CD4-positive, alpha-beta T cell treated with Interferon alpha-2 for 1 hour (primary cell): ENCODE results near the gene ADM5.

Experiments
- DNase-seq, 2 donors: peaks; one replicate each; pipeline ENCODE4 v3.0.0-alpha.2; 2020 to 2022

Gene ADM5

DNA sequence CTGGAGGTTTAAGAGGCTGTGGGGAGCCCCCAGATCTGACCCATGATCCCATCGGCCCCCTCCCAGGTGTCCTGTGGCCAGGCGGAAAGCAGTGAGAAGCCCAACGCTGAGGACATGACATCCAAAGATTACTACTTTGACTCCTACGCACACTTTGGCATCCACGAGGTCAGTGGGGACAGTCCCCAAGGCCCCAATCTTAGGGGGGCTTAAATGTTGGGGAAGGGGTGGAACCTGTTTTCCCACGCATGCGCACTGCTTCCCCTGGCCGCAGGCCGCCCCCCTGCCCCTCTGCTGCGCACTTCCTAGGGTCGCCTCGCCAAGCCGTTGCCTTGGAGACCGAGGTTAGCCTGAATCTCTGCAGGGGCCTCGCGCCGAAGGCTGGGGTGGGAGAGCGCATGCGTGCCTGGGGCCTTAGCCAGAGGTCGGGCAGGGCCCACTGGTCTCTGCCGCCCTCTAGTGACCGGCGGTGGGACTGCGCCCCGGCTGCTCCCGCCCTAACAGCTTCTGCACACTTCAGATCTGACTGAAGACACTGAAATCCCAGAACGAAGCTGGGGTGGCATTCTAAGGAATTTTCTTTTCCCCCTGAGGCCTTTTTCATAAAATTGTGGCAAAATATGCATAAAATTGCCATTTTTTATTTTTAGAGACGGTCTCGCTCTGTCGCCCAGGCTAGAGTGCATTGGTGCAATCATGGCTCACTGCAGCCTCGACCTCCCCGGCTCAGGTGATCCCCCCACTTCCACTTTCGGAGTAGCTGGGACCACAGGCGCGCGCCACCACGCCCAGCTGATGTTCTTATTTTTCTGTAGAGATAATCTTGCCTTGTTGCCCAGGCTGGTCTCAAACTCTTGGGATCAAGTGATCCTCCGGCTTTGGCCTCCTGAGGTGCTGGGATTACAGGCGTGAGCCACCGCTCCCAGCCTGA lies 8.7 kb upstream of the ADM5 start:
- DNase-seq, result peak; percentile 91 to 93

DNA sequence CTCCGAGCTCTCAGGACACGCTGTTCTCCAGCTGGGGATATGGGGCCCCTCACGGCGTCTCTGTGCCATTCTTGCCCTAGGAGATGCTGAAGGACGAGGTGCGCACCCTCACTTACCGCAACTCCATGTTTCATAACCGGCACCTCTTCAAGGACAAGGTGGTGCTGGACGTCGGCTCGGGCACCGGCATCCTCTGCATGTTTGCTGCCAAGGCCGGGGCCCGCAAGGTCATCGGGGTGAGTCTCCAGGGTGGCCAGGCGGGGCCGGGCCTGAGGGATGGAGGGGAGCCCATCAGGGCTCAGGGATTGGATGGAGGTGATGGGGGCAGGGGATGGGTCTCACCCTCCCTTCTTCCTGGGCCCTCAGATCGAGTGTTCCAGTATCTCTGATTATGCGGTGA lies 7.6 kb upstream of the ADM5 start:
- no peak for DNase-seq

DNA sequence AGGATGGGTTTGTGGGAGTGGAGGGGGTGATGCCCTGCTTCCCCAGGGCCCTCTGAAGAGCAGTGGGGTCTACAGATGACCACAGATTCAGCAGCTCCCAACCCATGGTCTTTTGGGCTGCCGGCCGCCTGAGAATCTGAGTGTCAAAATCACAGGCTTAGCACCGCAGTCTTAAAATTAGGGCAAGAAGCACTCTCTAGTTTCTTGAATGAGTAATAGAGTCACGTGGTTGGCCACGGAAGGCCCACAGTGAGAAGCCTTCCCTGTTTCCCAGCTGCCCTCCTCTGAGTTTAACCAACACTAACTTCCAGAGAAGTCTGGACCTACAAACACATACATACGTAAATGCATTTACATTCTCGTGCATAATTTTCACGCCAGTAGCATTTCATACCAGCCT lies 7.1 kb upstream of the ADM5 start:
- no peak for DNase-seq

DNA sequence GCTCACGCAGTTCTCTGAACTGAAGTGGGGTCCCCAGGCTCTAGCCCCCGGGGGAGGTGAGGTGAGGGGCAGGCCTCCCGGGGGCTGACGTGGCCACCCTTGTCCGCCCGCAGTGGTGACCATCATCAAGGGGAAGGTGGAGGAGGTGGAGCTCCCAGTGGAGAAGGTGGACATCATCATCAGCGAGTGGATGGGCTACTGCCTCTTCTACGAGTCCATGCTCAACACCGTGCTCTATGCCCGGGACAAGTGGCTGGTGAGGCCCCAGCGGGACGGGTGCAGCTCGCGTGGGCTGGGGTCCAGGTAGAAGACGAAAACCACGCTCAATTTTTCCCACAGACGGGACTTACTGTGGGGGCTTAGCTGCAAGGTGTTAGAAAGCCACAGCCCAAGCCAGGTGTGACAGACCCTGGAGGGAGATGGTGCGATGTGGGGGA lies 5.6 kb upstream of the ADM5 start:
- no peak for DNase-seq

DNA sequence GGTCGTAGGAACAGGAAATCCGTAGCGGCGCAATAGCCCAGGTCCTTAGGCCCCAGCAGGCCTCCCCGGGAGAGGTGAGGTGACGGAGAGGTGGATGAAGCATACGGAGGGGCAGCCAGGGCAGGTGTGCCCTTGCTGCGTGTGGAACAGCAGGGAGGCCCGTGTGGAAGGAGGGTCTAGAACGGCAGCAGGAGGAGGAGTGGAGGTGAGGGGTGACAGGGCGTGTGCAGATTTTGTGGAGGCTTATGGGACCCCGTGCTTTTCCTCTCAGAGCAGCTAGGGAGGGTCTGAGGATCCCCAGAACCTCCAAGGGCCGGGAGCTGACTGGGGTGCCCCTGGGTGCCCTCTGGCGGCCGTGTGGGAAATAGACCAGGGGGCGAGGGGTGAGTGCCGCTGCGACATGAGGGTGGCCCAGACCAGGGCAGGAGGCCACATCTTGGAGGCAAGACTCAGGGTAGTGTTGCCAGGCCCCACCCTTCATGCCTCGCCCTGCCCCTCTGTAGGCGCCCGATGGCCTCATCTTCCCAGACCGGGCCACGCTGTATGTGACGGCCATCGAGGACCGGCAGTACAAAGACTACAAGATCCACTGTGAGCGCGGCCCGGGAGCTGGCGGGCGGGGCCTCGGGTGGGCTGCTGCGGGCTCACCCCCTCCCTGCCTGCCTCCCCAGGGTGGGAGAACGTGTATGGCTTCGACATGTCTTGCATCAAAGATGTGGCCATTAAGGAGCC lies 5.0 kb upstream of the ADM5 start:
- DNase-seq, result peak; percentile 13 to 43

DNA sequence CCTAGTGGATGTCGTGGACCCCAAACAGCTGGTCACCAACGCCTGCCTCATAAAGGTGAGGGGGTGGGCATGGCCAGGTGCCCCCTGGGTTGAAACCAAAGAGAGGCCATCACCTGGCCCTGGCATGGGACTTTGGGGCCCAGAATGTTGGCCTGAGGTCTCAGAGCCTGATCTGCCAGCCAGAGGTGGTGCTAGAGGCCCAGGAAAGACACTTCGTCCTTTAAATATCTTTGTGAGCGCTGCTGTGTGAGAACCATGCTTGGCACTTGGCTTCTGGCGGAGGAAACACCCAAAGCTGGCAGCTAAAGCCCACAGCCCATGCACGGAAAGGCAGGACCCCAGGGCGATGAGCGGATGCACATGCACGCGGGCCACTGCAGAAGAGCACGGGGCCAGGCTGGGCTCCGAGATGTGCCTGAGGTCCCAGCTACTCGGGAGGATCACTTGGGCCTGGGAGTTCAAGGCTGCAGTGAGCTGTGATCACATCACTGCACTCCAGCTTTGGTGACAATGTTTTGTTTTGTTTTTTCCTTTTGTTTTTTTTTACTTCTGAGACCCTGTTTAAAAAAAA lies 4.3 kb upstream of the ADM5 start:
- DNase-seq, result no peak

DNA sequence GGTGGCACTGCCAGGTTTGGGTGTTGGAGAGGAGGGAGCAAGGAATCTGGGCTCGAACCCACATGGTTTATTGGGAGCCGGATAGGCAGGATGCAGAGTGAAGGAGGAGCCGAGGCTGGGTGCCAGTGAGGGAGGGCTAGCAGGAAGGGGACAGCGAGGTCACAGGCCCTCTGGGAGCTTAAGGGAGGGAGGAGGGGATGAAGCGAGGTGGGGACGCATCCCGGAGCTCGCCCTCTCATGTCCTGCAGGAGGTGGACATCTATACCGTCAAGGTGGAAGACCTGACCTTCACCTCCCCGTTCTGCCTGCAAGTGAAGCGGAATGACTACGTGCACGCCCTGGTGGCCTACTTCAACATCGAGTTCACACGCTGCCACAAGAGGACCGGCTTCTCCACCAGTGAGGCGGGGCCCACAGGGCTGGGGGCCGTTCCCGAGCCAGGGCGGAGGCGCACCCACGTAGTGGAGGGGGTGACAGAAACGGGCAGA lies 3.5 kb upstream of the ADM5 start:
- DNase-seq, result no peak

DNA sequence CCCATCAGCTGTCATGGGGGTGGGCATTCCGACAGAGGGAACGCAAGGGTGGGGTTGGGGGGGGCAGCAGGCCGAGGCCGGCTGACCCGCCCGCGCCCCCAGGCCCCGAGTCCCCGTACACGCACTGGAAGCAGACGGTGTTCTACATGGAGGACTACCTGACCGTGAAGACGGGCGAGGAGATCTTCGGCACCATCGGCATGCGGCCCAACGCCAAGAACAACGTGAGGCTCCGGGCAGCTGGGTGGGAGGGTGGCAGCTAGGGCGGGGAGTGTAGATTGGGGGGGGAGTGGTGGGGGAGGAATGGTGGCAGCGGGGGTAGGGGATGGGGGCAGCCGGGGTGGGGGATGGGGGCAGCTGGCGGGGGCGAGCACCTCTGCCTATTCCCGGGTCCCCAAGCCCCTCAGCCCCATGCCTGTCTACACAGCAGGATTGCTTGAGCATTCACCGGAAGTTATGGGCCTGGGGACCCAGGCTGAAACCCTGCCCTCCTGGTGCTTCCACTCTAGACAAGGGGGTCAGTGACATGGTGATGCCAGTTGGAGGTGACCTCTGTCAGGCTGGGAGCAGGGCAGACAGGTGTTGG lies 2.8 kb upstream of the ADM5 start:
- no peak for DNase-seq

DNA sequence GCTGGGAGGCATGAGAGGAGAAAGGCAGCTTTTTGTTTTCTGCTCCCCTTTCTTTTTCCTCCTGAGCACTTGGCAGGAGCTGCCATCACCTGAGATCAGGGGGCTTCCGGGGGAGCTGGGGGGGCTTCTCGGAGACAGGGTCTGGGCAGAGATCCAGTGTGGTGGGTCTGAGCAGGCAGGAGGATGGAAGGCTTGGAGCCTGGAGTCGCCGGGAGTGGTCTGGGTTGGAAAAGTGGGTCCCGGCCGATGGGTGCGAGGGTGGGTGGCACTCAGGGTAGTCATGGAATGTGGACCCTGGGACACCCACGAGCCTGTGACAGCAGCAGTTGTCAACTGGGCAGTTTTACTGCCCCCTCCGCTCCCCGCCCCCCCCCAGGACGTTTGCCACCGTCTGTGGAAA lies 2.2 kb upstream of the ADM5 start:
- no peak for DNase-seq

DNA sequence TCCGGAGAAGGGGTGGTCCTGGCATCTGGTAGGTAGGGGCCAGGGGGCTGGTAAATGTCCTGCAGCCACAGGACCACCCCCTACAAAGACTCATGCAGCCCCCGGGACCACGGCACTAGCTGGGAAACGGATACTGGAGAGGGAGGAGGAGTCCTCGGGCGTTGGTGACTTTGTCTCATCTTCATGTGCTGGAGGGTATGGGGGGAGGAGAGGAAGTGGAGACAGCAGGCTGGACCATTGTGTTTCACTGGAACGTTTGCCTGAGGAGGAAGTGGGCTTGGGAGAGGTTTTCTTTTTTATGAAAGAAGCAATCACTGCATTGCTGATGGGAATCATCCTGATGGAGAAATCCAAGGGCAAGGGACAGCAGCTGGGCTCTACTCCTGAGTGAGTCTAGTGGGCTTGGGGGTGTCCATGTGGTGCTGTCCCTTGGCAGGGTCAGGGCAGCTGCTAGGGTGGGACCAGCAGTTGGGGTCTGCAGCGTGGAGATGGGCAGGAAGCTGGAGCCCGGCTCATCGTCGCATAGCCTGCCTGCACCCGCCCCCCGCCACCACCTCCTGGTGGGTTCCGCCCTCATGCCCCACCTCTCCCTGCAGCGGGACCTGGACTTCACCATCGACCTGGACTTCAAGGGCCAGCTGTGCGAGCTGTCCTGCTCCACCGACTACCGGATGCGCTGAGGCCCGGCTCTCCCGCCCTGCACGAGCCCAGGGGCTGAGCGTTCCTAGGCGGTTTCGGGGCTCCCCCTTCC lies 1.7 kb upstream of the ADM5 start:
- no peak for DNase-seq

DNA sequence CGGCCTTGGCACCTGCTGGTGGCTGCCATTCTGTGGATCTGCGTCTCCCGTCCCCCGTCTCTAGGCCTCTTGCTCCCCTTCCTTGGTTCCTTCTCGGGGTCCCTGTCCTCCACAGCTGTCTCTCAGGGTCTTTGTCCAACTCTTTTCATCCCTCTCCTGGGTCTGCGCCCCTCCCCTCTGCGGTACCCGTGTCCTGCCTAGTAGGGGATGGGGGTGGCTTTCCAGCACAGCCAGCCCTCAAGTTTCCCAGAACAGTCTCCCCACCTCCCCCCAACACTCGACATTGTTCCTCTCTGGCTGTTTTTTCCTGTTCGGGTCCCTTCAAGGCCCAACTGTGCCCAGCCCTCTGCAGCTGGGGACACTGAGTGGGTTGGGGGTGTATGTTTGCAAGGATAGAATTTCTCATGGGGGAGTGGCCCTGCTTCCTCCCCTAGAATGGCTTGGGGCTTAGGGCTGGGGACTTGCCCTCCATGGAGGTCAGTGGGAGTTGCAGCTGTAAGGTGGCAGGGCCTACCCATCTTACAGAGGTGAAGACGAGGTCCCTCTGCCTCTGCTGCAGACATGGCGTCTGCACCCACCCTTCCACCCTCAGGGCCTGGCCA lies 762 bp upstream of the ADM5 start:
- DNase-seq, result no peak

DNA sequence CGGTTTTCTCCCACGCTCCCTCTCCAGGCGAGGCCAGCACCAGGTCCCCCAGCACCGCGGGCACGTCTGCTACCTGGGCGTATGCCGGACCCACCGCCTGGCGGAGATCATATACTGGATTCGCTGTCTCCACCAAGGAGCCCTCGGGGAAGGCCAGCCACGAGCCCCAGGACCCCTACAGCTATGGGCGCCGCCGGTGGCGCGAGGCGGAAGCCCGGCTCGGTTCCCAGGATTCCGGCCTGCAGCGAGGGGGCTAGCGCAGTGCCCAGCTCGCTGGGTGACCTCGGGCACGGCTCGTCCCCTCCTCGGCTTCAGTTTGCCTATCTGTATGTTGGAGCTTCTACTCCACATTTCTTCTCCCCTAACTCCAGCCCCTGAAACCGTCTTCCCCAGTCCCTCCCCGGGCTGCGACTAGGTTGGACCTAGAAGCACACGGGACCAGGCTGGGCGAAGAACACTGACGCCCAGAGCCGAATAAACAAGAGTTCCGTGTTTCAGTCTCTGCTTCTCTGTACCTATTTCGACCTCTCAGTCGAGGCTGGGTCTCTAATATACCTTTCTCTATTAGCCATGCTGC lies 773 bp downstream of the ADM5 start:
- DNase-seq, result no peak

DNA sequence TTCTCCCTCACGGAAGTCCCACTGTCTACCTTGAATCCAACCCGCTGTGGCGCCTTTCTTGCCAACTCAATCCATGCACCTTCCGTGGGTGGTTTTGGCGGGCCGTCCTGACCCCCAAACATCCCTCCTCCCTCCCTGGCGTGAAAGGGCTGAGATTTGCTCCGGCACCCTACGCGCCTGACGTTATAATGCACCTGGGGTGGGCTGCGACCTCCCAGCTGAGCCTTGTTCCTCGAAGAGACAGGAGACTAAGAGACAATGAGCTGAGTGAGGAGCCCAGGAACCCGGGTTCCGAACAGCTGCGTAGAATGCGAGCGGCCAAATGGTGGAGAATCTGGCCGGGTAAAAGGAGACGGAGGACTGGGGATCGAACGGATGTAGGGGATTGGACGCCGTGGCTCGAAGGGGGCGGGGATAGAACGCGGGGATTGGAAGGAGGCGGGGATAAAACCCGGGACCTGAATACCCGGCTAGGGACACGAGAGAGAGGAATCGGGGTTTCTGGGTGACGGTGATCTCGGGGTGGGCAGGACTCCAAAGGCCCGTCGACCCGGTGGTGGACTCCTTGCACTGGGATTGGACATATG lies 1.4 kb downstream of the ADM5 start, which contains the start of gene CPT1C:
TSS of gene CPT1C (plus strand) at position 461 of the 587 bp plus-strand sequence. CDS start 1,137 bp downstream, outside the sequence.
- DNase-seq, result peak; percentile 50 to 68

DNA sequence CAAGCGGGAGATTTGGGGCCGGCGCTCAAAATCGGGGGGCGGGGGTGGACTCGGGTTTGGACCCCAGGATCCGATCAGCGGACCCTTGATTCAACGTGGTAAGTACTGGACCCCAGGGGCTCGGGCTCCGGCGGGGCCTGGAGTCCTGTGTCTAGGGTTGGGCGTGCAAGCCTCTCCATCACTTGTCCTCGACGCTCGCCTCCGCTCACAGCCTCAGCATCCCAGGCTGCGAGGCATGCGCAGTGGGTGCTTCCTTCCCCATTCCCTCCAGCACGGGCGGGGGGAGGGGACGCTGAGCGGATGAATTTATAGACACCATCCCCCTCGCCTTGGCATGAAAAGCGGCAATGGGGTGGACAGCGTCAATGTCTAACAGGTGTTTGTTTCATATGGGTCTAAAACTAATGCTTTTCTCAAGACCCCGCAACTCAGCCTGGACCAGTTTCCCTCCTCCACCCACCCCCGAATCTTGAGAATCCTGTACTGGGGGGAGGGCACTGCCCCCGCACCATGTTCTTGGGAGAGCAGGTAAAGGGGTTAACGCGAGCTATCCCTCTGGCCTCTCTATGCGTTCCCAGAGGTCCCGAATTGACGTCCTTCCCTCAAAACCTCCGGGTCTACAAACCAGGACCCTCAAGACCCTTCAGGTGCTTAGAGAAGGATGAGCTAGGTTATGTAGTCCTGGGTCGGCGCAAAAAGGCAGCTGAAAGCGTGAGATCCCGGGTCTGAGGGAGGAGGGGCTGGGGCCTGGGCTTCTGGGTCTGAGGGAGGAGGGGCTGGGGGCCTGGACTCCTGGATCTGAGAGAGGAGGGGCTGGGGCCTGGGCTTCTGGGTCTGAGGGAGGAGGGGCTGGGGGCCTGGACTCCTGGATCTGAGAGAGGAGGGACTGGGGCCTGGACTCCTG lies 2.1 kb downstream of the ADM5 start:
- peak; percentile 23 to 40 for DNase-seq

DNA sequence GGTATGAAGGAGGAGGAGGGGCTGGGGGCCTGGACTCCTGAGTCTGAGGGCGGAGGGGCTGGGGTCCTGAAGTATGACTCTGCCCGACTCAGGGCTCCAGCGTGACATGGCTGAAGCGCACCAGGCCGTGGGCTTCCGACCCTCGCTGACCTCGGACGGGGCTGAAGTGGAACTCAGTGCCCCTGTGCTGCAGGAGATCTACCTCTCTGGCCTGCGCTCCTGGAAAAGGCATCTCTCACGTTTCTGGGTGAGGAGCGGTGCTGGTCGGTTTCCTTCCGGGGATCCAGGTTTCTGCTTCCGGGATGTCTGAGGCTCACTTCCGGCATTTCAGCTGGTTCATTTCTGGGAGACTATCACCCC lies 2.7 kb downstream of the ADM5 start:
- DNase-seq, result no peak

DNA sequence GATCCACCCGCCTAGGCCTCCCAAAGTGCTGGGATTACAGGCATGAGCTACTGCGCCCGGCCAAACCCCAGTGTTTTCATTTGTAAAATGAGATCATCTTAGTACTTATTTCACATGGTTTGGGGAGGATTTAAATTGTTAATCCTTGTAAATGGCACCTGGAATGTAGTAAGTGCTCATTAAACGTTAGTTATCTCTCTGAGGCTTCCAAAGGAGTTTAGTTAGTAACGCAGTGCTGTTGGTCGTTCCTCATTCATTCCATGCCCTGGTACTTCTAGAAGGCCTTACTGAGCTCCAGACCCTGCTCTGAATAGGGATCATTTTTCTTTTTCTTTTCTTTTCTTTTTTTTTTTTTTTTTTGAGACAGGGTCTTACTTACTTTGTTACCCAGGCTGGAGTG lies 6.7 kb downstream of the ADM5 start:
- DNase-seq, result no peak

DNA sequence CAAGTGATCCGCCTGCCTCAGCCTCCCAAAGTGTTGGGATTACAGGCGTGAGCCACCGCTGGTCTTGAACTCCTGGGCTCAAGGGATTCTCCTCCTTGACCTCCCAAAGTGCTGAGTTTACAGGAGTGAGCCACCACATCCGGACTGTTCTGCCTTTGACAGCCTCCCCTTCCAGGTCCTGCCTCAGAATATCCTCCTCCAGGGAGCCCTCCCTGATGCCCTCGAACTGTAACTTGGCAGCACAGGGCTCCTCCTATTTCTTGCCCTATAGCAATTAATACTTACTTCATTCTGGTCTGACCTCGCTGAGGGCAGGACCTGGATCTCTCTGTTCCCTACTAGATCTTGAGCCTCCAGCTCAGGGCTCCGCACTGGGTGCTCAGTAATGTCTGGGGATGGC lies 7.5 kb downstream of the ADM5 start:
- no peak for DNase-seq

DNA sequence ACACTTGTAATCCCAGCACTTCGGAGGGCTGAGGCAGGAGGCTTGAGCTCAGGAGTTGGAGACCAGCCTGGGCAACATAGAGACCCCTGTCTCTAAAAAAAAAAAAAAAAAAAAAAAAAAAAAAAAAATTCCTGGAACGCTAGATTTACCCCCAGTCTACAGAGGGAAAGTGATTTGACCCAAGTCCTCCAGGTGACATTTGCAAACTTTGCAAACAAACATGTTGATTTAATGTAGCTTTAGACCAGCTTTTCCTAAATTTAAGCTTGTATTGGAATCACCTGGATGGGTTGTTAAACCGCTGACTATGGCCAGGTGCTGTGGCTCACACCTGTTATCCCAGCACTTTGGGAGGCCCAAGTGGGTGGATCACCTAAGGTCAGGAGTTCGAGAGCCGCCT lies 10.0 kb downstream of the ADM5 start:
- no peak for DNase-seq

DNA sequence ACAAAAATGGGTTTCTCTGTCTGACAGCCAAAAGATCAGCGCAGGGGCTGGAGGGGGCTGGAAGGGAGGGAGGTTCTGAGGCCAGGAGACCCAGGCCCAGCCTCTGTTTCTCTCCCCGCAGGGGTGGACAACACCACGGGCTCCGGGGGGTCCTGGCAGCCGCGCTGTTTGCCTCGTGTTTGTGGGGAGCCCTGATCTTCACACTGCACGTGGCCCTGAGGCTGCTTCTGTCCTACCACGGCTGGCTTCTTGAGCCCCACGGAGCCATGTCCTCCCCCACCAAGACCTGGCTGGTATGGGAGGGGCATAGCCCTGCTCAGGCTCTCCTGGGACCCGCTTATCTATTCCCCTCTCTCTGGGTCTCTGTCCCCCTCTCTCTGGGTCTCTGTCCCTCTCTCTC lies 11.2 kb downstream of the ADM5 start:
- no peak for DNase-seq

DNA sequence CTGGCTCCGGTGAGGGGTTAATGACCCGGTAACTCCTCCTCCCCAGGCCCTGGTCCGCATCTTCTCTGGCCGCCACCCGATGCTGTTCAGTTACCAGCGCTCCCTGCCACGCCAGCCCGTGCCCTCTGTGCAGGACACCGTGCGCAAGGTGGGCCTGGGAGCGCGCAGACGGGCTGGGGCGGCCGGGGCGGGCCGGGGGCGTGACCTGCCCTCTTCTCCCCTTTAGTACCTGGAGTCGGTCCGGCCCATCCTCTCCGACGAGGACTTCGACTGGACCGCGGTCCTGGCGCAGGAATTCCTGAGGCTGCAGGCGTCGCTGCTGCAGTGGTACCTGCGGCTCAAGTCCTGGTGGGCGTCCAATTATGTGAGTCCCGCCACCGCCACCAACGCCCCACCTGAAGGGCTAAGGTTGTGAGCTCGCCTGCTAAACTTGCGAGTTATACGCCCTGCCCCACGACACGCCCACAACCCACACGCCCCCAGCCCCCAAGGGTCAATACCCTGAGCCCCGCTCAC lies 11.9 kb downstream of the ADM5 start:
- DNase-seq, result no peak
